ENCODE data around the gene SPEN. TPM values are rescaled to one million over a fixed set of nuclear protein-coding genes. Genes with fewer than 3 reads are reported as not detected.
"Not testable (repeated sequence)": the region's sequence is repeated elsewhere in the genome, so short reads cannot be mapped to it uniquely, and the experiment has no call there.

SPEN gene, protein sequence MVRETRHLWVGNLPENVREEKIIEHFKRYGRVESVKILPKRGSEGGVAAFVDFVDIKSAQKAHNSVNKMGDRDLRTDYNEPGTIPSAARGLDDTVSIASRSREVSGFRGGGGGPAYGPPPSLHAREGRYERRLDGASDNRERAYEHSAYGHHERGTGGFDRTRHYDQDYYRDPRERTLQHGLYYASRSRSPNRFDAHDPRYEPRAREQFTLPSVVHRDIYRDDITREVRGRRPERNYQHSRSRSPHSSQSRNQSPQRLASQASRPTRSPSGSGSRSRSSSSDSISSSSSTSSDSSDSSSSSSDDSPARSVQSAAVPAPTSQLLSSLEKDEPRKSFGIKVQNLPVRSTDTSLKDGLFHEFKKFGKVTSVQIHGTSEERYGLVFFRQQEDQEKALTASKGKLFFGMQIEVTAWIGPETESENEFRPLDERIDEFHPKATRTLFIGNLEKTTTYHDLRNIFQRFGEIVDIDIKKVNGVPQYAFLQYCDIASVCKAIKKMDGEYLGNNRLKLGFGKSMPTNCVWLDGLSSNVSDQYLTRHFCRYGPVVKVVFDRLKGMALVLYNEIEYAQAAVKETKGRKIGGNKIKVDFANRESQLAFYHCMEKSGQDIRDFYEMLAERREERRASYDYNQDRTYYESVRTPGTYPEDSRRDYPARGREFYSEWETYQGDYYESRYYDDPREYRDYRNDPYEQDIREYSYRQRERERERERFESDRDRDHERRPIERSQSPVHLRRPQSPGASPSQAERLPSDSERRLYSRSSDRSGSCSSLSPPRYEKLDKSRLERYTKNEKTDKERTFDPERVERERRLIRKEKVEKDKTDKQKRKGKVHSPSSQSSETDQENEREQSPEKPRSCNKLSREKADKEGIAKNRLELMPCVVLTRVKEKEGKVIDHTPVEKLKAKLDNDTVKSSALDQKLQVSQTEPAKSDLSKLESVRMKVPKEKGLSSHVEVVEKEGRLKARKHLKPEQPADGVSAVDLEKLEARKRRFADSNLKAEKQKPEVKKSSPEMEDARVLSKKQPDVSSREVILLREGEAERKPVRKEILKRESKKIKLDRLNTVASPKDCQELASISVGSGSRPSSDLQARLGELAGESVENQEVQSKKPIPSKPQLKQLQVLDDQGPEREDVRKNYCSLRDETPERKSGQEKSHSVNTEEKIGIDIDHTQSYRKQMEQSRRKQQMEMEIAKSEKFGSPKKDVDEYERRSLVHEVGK (N-terminal part only)
- total RNA-seq: 10 to 100 TPM; 60.8 to 63.1 TPM

DNA sequence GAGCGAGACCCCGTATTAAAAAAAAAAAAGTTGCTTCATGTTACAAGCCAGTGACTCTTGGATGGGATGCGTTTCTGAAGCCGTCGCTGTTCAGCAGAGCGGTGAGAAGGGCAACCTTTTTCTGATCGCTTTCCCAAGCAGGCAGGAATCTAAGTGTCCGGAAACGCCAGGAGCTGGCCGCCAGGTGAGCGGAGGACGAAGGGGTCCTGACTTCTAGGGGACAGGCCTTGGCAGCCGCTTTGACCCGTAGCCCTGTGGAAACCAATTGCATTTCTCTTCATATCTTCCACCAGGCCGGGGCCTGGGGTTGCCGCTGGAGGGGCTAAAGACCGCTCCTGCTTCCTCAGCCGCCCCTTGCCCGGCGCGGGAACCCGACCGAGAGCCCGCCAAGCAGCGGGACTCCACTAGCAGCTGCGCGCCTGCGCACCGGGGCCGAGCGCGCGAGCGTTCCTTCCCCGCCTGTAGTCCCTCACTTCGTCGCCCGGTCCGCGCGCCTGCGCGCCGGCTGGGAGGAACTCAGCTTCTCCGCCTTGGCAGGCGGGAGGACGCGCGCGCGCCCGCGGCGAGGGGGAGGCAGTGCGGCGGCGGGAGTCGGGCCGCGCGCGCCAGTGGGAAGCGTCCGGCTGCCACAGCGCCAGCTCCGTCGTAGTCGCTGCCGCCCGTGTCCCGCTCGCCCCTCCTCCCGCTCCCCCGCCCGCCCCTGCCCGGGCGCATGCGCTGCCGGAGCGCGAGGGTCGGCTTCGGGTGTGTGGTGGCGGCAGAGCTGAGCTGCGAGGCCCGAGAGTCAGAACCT lies at the start of gene SPEN:
TSS of gene SPEN (plus strand) at position 608 of the 793 bp plus-strand sequence. CDS start 361 bp downstream, outside the sequence.
- ChIA-PET CTCF (interaction anchor here (0.9 to 4.5 kb wide), 5 partner anchors 9 to 119 kb away, joined by 3 to 19 read pairs (median 6); no protein-coding TSS in a partner anchor), POLR2A (interaction anchor here (0.6 to 5.1 kb wide), 8 partner anchors 10 to 502 kb away, joined by 3 to 71 read pairs (median 7); no protein-coding TSS in a partner anchor)

DNA sequence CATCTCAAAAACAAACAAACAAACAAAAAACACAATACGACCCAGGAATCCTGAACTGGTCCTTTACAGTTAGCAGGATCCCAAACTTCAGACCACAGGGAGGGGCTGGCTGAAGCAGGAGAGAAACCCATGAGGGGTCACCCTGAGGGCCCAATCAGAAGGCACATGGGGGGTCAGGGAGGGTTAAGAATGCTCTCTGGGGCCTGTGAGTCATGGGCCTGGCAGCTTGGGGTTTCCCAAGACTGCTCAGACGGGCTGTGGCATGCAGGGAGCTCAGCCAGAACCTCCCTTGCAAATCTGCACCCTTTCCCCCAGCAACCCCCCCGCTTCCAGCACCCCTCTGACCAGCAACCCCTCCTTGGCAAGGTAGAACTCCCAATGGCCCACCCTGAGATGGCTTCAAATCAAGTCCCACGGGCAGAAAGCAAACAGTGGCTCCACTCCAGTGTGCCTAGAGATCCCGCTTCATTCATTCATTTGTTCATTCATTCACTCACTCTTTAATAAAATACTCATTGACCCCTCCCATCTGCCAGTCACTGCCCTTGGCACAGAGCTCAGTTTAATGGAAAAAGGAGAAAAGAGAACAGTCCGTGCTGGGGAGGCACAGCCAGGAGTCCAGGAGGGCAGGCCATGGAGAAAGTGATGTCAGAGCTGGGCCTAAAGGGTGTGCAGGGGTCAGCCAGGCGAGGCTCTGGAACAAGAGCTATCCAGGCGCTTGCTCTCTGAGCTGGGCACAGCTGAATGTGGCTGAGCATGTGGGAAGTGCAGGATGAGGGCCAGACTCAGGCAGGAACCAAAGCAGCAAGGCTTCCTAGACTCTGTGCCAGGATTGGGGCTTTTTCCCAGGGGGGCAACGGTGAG lies 48.3 kb upstream of the SPEN start:
- ChIA-PET POLR2A (no interaction called here), CTCF (interaction anchor here (0.6 kb wide), 1 partner anchor 322 kb away, joined by 3 read pairs; no protein-coding TSS in a partner anchor)

DNA sequence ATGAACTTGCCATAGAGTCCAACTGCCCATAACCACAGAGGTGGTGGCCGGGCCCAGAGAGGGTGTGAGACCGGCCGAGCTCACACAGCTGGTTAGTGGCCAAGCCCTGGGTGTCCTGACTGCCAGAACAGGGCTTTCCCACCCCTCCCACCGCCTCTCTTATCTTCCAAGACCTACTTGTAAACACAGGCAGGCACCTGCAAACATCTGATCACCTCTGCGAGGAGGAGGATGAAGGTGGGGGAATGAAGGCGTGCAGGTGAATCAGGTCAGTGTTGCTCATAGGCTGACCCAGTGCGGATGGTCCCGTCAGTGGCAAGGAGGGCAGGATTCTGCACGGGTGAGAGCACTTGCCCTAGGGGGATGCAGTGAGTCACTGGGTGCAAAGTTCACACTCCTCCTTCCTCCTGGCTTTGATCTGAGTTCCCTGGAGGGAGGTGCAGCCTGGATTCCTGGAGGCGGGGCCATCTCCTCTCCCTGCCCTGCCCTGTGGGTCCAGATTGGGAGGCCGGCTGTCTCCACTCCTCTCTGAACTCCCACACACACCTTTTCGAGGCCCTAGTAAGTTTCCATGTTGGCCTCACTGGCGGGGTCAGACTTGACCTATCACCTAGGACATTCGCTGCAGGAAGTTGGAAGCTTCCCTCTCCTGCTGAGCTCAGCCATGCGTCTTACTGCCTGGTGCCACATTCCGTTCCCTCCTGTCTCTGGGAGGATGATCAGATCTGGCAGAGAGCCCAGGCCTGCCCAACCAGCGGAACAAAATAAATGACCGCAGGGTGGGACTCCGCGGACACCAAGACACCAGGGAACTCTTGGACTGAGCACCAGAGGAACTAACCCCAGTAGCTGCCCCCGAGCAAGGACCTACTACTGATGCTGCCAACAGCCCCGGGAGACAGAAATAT lies 47.3 kb upstream of the SPEN start:
- CTCF ChIA-PET: interaction anchor here (0.5 to 1.8 kb wide), 2 partner anchors 8 to 73 kb away, joined by 3 to 5 read pairs; no protein-coding TSS in a partner anchor

DNA sequence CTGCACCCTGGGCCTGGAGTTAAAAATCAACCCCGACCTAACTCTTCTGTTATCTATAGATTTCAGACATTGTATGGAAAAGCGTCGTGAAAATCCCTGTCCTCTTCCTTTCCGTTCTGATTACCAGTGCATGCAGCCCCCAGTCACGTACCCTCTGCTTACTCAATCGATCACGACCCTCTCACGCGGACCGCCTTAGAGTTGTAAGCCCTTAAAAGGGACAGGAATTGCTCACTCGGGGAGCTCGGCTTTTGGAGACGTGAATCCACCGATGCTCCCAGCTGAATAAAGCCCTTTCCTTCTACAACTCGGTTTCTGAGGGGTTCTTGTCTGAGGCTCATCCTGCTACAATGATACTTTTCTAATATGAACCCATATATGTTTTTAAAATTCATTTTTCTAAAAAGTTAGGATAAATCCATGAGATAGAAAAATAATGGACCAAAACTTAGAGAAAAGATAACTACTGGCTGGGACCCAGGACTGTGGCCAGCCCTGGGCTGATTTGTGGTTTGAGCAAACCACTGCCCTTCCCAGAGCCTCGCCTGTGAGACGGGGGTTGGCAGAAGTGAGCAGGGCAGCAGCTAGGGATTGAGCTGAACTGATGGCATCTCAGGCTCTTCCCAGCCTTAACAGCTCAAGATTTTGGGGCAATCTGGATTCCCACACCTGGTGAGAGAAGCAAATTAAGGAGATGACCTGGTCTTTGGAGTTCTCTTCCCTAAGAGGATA lies 45.1 kb upstream of the SPEN start:
- POLR2A ChIA-PET: no interaction called here
- CTCF ChIA-PET: interaction anchor here (1.5 to 1.8 kb wide), 2 partner anchors 10 to 253 kb away, joined by 5 read pairs; no protein-coding TSS in a partner anchor

More for the DNA sequence above, 47.3 kb upstream of the SPEN start:
- POLR2A ChIA-PET: no interaction called here

DNA sequence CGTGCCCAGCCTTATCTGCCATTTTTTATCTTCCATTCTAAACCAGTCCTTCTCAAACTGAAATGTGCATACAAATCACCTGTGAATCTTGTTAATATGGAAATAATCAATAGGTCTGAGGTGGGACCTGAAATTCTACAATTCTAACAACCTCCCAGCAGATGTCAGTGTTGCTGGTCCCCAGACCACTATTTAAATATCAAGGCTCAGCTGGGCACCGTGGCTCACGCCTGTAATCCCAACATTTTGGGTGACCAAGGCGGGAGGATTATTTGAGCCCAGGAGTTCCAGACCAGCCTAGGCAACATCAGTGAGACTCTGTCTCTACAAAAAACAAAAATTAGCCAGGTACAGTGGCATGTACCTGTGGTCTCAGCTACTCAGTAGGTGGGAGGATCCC lies 44.1 kb upstream of the SPEN start:
- POLR2A ChIA-PET: no interaction called here
- CTCF ChIA-PET: interaction anchor here (0.6 to 1.5 kb wide), 7 partner anchors 11 to 562 kb away, joined by 3 to 5 read pairs (median 3); no protein-coding TSS in a partner anchor

DNA sequence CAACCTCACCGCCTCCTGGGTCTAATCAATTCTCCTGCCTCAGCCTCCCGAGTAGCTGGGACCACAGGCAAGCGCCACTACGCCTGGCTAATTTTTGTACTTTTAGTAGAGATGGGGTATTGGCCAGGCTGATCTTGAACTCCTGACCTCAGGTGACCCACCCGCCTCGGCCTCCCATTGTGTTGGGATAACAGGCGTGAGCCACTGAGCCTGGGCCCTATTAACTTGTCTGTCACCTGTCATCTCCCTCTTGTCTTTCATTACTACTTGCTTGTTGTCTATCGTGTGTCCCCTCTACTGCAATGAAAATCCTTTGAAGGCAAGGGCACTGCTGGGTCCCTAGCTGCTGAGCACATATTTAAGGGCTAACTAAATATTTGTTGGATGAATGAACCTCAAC lies 43.4 kb upstream of the SPEN start:
- CTCF ChIA-PET: interaction anchor here (0.7 to 1.5 kb wide), 6 partner anchors 11 to 251 kb away, joined by 3 to 5 read pairs (median 4); no protein-coding TSS in a partner anchor
- POLR2A ChIA-PET: no interaction called here

DNA sequence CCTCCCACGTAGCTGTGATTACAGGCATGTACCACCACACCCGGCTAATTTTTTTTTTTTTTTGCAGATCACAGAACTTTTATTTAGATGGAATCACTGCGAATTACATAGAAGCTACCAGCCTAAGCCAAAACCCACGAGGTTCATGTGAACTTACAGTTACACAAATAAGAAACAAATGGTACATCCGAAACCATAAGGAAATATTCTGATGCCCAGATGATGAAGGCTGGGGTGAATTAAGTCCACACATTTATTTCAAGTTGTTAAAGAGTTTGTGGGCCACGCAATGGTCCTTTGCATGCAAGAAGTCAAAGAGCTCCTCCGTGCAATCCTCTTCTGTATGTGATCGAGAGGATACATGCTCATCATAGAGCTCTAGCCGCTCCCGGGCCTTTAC lies 40.4 kb upstream of the SPEN start:
- POLR2A ChIA-PET: no interaction called here
- CTCF ChIA-PET: interaction anchor here (0.7 to 1.5 kb wide), 4 partner anchors 9 to 214 kb away, joined by 3 to 4 read pairs (median 4); no protein-coding TSS in a partner anchor

DNA sequence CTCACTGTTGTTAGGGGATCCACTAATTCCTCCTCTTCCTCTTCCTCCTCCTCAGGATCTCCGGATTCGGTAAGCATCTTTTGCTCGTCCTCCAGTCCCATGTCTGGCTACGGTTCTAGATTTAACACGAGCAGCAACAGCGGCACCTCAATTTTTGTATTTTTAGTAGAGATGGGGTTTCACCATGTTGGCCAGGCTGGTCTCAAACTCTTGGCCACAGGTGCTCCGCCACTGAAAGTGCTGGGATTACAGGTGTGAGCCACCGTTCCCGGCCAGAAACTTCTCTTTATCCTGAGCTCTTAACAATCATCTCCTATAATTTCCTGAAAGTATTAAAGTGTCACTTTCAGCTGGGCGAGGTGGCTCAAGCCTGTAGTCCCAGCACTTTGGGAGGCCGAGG lies 40.0 kb upstream of the SPEN start, which contains the start of gene UQCRHL:
TSS of gene UQCRHL (minus strand) at position 101 of the 400 bp plus-strand sequence. CDS start at position 101, 0 bp downstream.
- POLR2A ChIA-PET: not testable (repeated sequence)
- CTCF ChIA-PET: interaction anchor here (0.7 to 1.5 kb wide), 4 partner anchors 8 to 187 kb away, joined by 3 to 4 read pairs (median 4); no protein-coding TSS in a partner anchor

DNA sequence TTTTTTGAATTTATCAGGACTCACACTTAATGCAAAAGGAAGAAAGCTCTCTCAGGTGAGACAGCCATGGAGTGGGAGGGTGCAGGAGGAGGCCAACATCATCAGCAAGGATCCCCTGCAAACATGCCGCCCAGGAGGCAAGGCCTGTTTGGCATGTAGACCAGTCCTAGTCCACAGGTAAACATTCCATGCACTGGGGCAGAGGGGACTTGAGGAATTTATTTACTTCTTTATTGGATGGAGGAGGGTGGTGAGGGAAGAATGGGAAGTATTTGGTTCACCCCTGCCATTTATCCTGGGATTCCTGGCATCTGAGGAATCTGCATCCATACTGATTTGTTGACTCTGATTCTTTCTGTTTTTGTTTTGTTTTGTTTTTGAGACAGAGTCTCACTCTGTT lies 38.6 kb upstream of the SPEN start:
- POLR2A ChIA-PET: no interaction called here
- CTCF ChIA-PET: no interaction called here

DNA sequence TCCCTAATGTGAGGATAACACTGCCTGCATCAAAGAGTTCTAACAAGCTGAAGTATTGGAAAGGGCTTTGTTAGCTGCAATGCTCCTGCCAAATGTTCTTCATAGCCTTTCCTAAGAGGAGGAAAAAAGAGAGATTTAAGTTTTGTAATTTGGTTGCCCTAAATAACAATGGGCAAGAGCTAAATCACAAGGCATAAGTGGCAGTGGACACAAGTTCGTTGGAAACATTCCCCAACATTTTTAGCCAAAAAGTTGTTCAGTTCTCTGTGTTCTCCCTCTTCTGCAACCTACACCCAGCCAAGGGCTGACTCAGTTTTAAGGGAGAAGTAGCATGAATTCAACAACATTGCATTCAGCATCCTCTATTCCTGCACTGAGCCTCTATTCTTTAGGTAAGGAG lies 37.4 kb upstream of the SPEN start:
- POLR2A ChIA-PET: no interaction called here

DNA sequence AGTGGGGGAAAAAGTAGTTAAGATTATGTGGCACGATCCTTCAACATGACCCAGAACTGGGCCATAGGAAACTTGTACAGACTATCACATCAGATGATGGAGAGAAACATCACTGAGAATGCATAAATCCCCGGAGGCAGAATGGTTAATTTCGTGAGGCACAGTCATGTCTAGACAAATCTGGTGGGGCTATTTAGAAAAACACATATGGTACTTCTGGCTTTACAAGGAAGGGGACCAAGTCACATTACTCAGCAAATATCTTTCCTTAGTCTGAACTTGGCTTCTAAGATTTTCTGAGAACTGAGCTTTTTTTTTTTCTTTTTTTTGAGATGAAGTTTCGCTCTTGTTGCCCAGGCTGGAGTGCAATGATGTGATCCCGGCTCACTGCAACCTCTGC lies 30.8 kb upstream of the SPEN start:
- POLR2A ChIA-PET: interaction anchor here (0.6 kb wide), 1 partner anchor 17 kb away, joined by 9 read pairs; no protein-coding TSS in a partner anchor
- CTCF ChIA-PET: interaction anchor here (1.0 to 1.3 kb wide), 2 partner anchors 110 to 172 kb away, joined by 3 read pairs; no protein-coding TSS in a partner anchor

More for the DNA sequence above, 37.4 kb upstream of the SPEN start:
- CTCF ChIA-PET: no interaction called here

DNA sequence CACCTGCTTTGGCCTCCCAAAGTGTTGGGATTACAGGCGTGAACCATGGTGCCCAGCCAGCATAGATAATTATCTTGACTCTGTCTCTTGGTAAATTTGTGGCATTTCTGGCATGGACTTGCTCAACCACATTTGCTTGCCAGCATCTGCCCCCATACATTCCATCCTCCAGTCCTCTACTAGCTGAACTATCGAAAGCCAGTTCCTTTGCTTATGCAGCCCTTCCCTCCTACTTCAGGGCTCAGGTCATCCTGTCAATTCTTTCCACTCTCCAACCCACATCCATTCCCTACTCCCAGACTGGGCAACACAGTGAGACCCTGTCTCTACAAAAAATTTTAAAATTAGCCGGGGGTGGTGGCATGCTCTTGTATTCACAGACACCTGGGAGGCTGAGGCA lies 27.0 kb upstream of the SPEN start:
- ChIA-PET CTCF (no interaction called here), POLR2A (no interaction called here)

DNA sequence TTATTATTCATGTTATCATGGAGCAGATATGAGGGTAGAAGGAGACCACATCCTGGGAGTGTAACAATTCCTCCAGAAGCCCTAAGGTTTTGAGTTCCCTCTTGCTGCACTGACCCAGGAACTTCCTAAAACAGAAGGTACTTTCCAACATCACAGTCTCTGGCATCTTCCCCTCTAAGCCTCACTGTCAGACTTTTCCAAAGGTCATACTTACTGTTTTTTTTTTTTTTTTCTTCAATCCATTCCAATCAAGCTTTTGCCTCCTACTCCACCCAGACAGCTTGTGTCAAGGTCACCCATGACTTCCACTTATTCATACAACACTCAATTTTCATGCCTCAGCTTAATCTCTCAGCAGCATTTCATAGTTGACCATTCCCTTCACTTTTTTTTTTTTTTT lies 21.7 kb upstream of the SPEN start:
- ChIA-PET POLR2A (interaction anchor here (0.6 kb wide), 1 partner anchor 120 kb away, joined by 5 read pairs; no protein-coding TSS in a partner anchor), CTCF (no interaction called here)

DNA sequence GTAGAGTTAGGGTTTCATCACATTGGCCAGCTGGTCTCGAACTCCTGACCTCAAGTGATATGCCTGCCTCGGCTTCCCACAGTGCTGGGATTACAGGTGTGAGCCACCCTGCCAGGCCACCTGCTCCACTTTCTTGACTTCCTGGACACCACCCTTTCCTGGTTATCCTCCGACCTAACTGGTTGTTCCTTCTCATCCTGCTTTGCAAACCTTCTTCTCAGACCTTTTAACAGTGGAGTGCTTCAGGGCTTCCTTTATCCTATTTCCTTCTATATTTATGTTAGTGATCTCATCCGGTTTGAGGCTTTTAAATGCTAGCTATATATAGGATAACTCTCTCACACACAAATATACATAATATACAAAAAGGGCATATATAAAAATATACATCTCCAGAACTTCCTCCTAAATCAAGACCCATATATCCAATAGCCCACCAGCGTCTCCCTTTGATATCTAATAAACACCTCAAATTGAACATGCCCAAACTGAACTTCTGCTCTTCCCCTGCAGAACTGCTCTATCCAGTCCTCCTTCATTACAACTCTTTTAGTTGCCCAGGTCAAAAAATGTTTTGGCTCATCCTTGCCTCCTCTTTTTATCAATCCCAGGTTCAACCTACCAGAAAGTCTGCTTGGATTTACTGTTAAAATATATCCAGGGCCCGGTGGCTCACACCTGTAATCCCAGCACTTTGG lies 20.5 kb upstream of the SPEN start:
- POLR2A ChIA-PET: no interaction called here
- CTCF ChIA-PET: no interaction called here

DNA sequence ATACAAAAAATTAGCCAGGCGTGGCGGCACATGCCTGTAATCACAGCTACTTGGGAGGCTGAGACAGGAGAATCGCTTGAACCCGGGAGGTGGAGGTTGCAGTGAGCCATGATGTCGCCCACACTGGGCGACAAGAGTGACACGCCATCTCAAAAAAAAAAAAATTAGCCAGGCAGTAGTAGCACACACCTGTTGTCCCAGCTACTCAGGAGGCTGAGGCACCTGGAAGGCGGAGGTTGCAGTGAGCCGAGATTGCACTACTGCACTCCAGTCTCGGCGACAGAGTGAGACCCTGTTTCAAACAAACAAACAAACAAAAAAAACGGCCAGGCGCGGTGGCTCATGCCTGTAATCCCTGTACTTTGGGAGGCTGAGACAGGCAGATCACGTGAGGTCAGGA lies 19.9 kb upstream of the SPEN start:
- CTCF ChIA-PET, POLR2A ChIA-PET: not testable (repeated sequence)

Data from activated CD8-positive, alpha-beta memory T cell treated with anti-CD3 and anti-CD28 coated beads for 36 hours (primary cell).